ENCODE data around the gene IFNW1. TPM values are rescaled to one million over a fixed set of nuclear protein-coding genes. Genes with fewer than 3 reads are reported as not detected.
"Not testable (repeated sequence)": the region's sequence is repeated elsewhere in the genome, so short reads cannot be mapped to it uniquely, and the experiment has no call there.

Gene IFNW1
- polyA plus RNA-seq, 1 donor from 2014 or later: not detected

DNA sequence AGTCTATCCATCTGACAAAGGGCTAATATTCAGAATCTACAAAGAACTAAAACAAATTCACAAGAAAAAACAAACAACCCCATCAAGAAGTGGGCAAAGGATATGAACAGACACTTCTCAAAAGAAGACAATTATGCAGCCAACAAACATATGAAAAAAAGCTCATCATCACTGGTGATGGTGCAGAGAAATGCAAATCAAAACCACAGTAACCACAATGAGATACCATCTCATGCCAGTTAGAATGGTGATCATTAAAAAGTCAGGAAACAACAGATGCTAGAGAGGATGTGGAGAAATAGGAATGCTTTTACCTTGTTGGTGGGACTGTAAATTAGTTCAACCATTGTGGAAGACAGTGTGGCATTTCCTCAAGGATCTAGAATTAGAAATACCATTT lies 13.4 kb downstream of the IFNW1 start:
- H3K36me3 Mint-ChIP-seq, H3K4me1 Mint-ChIP-seq, H3K27ac Mint-ChIP-seq, H3K9me3 Mint-ChIP-seq, H3K27me3 Mint-ChIP-seq, H3K4me3 Mint-ChIP-seq: not testable (repeated sequence)

- Mint-ChIP-seq H3K27me3 (peaks cover 4% of the 10 kb centered on the region), H3K36me3 (no peaks in the 10 kb centered on the region), H3K9me3 (peaks cover 0 to 3% (median 0%) of the 10 kb centered on the region in 3 donors), H3K27ac (no peak overlapping the region), H3K4me1 (no peaks in the 10 kb centered on the region), H3K4me3 (no peak overlapping the region)
Measured at GRCh38 chr9:21121595-21122251, 19.9 kb downstream of the IFNW1 start.

DNA sequence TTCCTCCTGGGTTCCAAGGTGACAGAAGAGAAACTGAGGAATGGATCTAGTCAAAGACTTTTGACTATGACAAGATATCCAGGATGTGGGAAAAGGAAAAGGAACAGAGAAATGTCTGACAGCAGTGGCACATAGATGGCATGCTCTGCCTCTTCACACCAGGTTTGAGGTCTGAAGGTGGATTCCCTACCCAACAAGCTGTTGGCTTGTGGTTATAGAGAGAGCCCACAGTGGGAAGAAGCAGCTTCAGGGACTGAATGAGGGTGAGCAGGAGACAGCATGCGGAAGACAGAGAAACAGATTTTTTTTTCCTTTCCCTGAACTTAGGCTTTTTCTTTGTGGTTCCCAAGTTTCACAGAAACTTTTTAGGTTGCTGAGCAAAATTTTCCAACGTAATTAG lies 20.6 kb downstream of the IFNW1 start:
- no peak overlapping the region for H3K27ac Mint-ChIP-seq
- H3K4me3 Mint-ChIP-seq: no peak overlapping the region
- no peaks in the 10 kb centered on the region for H3K4me1 Mint-ChIP-seq
- peaks cover 0 to 3% (median 0%) of the 10 kb centered on the region in 3 donors for H3K9me3 Mint-ChIP-seq
- H3K36me3 Mint-ChIP-seq: no peaks in the 10 kb centered on the region
- peaks cover 3% of the 10 kb centered on the region for H3K27me3 Mint-ChIP-seq

DNA sequence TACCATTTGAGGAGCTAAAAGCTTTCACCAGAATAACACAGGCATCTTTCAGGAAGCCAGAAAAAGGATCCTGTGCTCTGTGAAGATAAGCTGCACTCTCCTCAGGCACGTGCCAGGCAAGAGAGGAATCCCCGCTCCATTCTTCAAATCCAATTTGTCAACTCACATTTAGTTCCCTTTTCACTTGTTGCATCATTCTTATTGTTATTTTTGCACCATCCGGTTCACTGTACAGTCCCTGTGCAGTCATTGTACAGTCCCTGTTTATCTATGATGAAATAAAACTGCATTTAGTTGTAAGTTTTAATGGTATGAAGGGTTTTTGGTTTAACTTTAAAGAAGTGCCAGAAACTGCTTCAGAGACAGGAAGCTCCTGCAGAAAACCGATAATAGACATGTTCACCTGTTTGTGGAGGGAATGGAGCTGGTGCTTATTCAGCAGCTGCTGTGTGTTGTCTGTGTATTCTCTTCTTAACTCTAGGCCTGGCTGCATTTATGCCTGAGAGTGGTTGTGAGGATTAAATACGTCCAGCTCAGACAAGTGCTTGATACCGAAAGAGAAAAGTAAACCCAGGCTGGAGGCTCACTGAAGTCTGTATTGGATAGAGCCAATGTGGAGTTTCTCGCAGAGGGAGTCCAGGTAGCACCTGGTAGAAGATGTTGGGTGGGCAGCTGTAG lies 22.4 kb downstream of the IFNW1 start:
- H3K9me3 Mint-ChIP-seq: peaks cover 0 to 2% (median 0%) of the 10 kb centered on the region in 3 donors
- no peak overlapping the region for H3K27ac Mint-ChIP-seq
- peak overlapping the region in 1 of 4 donors; percentile 35 for H3K4me3 Mint-ChIP-seq
- no peaks in the 10 kb centered on the region for H3K27me3 Mint-ChIP-seq
- H3K4me1 Mint-ChIP-seq: no peaks in the 10 kb centered on the region
- H3K36me3 Mint-ChIP-seq: no peaks in the 10 kb centered on the region

DNA sequence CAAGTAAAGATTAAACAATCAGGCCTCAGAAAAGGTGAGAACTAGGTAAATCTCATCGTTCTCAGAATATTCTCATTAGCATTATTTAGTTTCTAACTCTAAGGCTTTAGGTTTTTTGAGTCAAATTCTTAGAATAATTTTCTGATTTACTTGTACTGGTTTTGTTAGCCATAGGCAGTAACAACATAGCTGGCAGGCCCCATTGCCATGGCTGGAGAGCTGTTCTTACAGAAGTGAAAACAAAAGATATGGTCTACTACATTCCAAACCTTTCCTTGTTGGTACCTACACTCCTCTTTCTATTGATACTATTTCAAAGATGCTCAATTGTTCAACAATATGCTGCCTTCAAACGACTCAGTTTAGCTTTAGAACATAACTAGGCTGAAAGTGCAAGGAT lies 27.3 kb downstream of the IFNW1 start:
- no peaks in the 10 kb centered on the region for H3K4me1 Mint-ChIP-seq
- H3K27ac Mint-ChIP-seq: no peak overlapping the region
- no peaks in the 10 kb centered on the region for H3K9me3 Mint-ChIP-seq
- no peak overlapping the region for H3K4me3 Mint-ChIP-seq
- H3K27me3 Mint-ChIP-seq: peaks cover 2% of the 10 kb centered on the region
- H3K36me3 Mint-ChIP-seq: no peaks in the 10 kb centered on the region

DNA sequence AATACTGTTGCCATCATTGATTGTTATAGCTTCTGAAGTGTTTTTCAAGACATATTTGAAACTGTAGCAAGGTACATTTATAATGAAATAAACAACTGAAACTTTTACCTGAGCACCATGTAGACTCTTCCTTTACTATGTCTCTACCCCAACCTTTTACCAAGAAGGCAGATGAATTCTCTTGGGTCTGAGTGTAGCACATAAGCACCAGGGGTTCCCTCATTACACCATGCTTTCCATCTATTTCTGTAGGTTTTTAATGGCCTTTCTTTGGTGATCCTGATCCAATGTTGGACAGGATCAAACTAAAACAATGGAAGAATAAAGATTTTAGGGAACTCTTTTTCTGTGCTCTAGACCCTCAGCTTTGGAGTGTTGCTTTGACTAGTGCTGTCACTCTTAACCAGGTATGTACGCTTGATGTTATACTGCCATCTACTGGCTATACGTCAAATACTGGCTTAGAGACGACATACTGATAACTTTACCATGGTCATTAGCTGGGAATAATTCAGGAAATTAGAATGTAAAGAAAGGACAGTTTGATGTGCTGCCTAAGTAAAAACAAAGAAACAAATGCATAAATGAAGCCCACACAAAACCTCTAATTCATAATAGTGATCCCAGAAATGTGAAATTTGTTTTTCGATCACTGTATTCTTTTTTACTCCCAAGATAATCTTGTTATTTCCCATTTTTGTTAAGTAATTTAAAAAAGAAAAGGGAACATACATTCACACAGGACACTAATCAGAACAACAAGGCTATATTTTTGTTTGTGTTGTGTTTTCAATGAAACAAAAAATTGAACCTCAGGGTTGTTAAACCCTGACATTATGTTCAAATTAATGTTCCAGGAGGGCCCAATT lies 30.7 kb downstream of the IFNW1 start:
- H3K27me3 Mint-ChIP-seq: peaks cover 2% of the 10 kb centered on the region
- H3K4me3 Mint-ChIP-seq: no peak overlapping the region
- H3K4me1 Mint-ChIP-seq: no peaks in the 10 kb centered on the region
- H3K9me3 Mint-ChIP-seq: no peaks in the 10 kb centered on the region
- no peak overlapping the region for H3K27ac Mint-ChIP-seq
- no peaks in the 10 kb centered on the region for H3K36me3 Mint-ChIP-seq

GRCh38 chr9:21104787-21105186 lies 36.8 kb downstream of the IFNW1 start:
- Mint-ChIP-seq H3K27ac (no peak overlapping the region), H3K36me3 (no peaks in the 10 kb centered on the region), H3K27me3 (peaks cover 6% of the 10 kb centered on the region), H3K9me3 (no peaks in the 10 kb centered on the region), H3K4me1 (peaks cover 3 to 9% (median 6%) of the 10 kb centered on the region in 3 donors), H3K4me3 (no peak overlapping the region)

DNA sequence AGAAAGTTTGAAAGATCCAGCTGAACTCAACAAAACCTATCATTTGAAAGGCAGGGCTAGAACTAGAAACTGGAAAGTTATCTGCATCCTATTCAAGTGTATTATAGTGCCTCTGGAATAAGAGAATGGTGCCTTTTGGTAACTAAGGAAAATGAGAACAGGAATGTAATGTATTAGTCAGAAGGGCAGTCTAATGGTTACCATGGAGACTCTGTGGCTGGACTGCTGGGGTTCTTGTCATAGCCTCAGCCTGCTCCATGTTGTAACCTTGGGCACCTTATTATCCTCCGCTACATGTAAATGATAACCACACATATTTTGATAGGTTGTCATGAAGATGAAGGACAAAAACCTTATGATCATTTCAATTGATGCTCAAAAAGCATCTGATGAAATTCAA lies 39.3 kb downstream of the IFNW1 start:
- Mint-ChIP-seq H3K27ac (no peak overlapping the region), H3K36me3 (no peaks in the 10 kb centered on the region), H3K4me3 (no peak overlapping the region), H3K27me3 (peaks cover 6% of the 10 kb centered on the region), H3K4me1 (peaks cover 9 to 21% (median 16%) of the 10 kb centered on the region in 3 donors), H3K9me3 (no peaks in the 10 kb centered on the region)

- Mint-ChIP-seq H3K9me3 (no peaks in the 10 kb centered on the region), H3K4me3 (no peak overlapping the region), H3K4me1 (peaks cover 14 to 30% (median 27%) of the 10 kb centered on the region in 3 donors), H3K27ac (no peak overlapping the region), H3K36me3 (no peaks in the 10 kb centered on the region), H3K27me3 (peaks cover 4% of the 10 kb centered on the region)
Measured at GRCh38 chr9:21097817-21098216, 43.8 kb downstream of the IFNW1 start.

- Mint-ChIP-seq H3K36me3 (no peaks in the 10 kb centered on the region), H3K27me3 (no peaks in the 10 kb centered on the region), H3K4me3 (peak overlapping the region in 1 of 4 donors; percentile 67), H3K27ac (no peak overlapping the region), H3K4me1 (peaks cover 14 to 30% (median 27%) of the 10 kb centered on the region in 3 donors), H3K9me3 (peaks cover 0 to 2% (median 0%) of the 10 kb centered on the region in 3 donors)
Measured at GRCh38 chr9:21096901-21097255, 44.8 kb downstream of the IFNW1 start.

- Mint-ChIP-seq H3K4me1 (peaks cover 14 to 30% (median 27%) of the 10 kb centered on the region in 3 donors), H3K9me3 (peaks cover 0 to 2% (median 0%) of the 10 kb centered on the region in 3 donors), H3K27ac (no peak overlapping the region), H3K36me3 (no peaks in the 10 kb centered on the region), H3K4me3 (peak overlapping the region in 2 of 4 donors; percentile 21 to 67), H3K27me3 (no peaks in the 10 kb centered on the region)
Measured at GRCh38 chr9:21096172-21096900, 45.3 kb downstream of the IFNW1 start.

- Mint-ChIP-seq H3K9me3 (peaks cover 0 to 2% (median 0%) of the 10 kb centered on the region in 3 donors), H3K27me3 (no peaks in the 10 kb centered on the region), H3K4me3 (no peak overlapping the region), H3K27ac (no peak overlapping the region), H3K4me1 (peaks cover 11 to 26% (median 25%) of the 10 kb centered on the region in 3 donors), H3K36me3 (no peaks in the 10 kb centered on the region)
Measured at GRCh38 chr9:21095561-21095960, 46.1 kb downstream of the IFNW1 start.
